PC-9 (cell line): ENCODE measurements around the gene MRC2. TPM values are rescaled to one million over a fixed set of nuclear protein-coding genes. Genes with fewer than 3 reads are reported as not detected.

Experiments used
- BruUV-seq: library from RNA; stranded (reverse); fragments of 400-500 nt; replicated peaks from 2 replicates; lab custom pipeline; 2021; lab: Mats Ljungman, UMichigan
- CTCF ChIA-PET: fragments of 300-600 bp; sonication (Branson Sonifier 250); formaldehyde crosslinking; loops from one replicate; lab custom pipeline; 2022; ENCODE audit warnings: antibody characterized with exemption; lab: Charles Lee
- POLR2A ChIA-PET: fragments of 300-600 bp; sonication (Branson Sonifier 250); formaldehyde crosslinking; loops from one replicate; lab custom pipeline; 2022; ENCODE audit warnings: antibody characterized with exemption; ENCODE audit not compliant: unreplicated experiment; lab: Charles Lee
- DNase-seq, 2 experiments: peaks; one replicate each; pipeline versions ENCODE4 v3.0.0 to v3.0.0-alpha.2; 2015 to 2022; ENCODE audit warnings: mixed read lengths in 1 of 2
- H2AFZ ChIP-seq: fragments of 200-600 bp; sonication (generic); 2 replicates; pipeline ENCODE4 v1.8.1; 2017; ENCODE audit warnings: antibody characterized with exemption
- H3F3A ChIP-seq: fragments of 200-600 bp; sonication (generic); 2 replicates; pipeline ENCODE4 v1.8.1; 2017; ENCODE audit warnings: antibody characterized with exemption, mild to moderate bottlenecking, low read depth; ENCODE audit not compliant: insufficient read depth
- H3K27ac ChIP-seq: fragments of 200-600 bp; sonication (generic); 2 replicates; pipeline ENCODE4 v1.6.1; 2016; ENCODE audit warnings: mixed run types
- H3K27me3 ChIP-seq: fragments of 200-600 bp; sonication (generic); 2 replicates; pipeline ENCODE4 v1.6.1; 2016; ENCODE audit warnings: low read depth, mixed run types; ENCODE audit not compliant: insufficient read depth
- H3K36me3 ChIP-seq: fragments of 200-600 bp; sonication (generic); 2 replicates; pipeline ENCODE4 v1.6.1; 2016; ENCODE audit warnings: low read depth, mixed run types
- H3K4me1 ChIP-seq: fragments of 200-600 bp; sonication (generic); replicated peaks from 2 replicates; pipeline ENCODE4 v1.6.1; 2016; ENCODE audit warnings: mixed run types; ENCODE audit not compliant: insufficient read depth
- H3K4me2 ChIP-seq: fragments of 200-600 bp; sonication (generic); 2 replicates; pipeline ENCODE4 v1.6.1; 2017; ENCODE audit warnings: mixed run types
- H3K4me3 ChIP-seq: fragments of 200-600 bp; sonication (generic); 2 replicates; pipeline ENCODE4 v1.6.1; 2016; ENCODE audit warnings: mixed run types
- H3K79me2 ChIP-seq: fragments of 200-600 bp; sonication (generic); 2 replicates; pipeline ENCODE4 v1.6.1; 2017; ENCODE audit warnings: low read depth, mixed run types
- H3K9me2 ChIP-seq: fragments of 200-600 bp; sonication (generic); 2 replicates; pipeline ENCODE4 v1.8.1; 2017; ENCODE audit warnings: mild to moderate bottlenecking; ENCODE audit not compliant: insufficient read depth
- H3K9me3 ChIP-seq: fragments of 200-600 bp; sonication (generic); 2 replicates; pipeline ENCODE4 v1.8.1; 2016; ENCODE audit warnings: low read depth; ENCODE audit not compliant: insufficient read depth
- H4K20me1 ChIP-seq: fragments of 200-600 bp; sonication (generic); 2 replicates; pipeline ENCODE4 v1.8.1; 2017; ENCODE audit not compliant: insufficient read depth
- EZH2 ChIP-seq: fragments of 200-600 bp; sonication (generic); IDR thresholded peaks from 2 replicates; pipeline ENCODE4 v1.8.0; 2017; ENCODE audit warnings: antibody characterized with exemption, low read depth
- intact Hi-C: fragments of 100-400 bp; cut with micrococcal nuclease; formaldehyde crosslinking; loops from one replicate; pipeline ENCODE4 v1.10.0; 2022; ENCODE audit not compliant: unreplicated experiment
- total RNA-seq: library from RNA; stranded (reverse); gene quantifications from 2 replicates; pipeline ENCODE4 v1.2.3, GENCODE V29; 2021
- TF ChIP-seq, protein P1 (sequence below): fragments of 200-600 bp; sonication (generic); conservative IDR thresholded peaks from 2 replicates; pipeline ENCODE4 v1.6.1; 2017; ENCODE audit warnings: mixed run types, antibody characterized with exemption, mild to moderate bottlenecking, moderate library complexity

Gene MRC2
- total RNA-seq, 1 experiment from 2014 or later = 1.0 TPM

DNA sequence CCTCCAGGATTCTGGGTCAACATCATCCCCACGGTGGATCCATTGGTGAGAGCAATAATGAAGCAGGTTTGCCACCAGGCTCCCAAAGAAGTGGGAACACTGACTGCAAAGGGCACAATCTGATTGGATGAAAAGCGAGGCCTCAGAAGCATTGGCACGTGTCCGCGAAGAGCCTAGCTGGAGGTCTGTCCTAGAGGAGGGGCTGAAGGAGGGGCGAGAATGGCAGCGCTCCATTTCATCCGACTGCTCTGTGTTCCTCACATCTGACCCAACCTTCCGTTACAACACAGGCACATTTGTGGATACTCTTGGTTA lies 79.9 kb downstream of the MRC2 start:
- Histone ChIP-seq H3K27me3 (no peaks in the 10 kb centered on the region), H3K4me2 (peak overlapping the region; percentile 96; the same call in 1 of the 2 replicates), H3K4me1 (peaks cover 21% of the 10 kb centered on the region), H3K9me2 (no peaks in the 10 kb centered on the region), H3K36me3 (peaks cover 15% of the 10 kb centered on the region; the same call in 1 of the 2 replicates), H3K79me2 (peaks cover 35% of the 10 kb centered on the region), H3K4me3 (no peak overlapping the region), H3F3A (peaks cover 24% of the 10 kb centered on the region), H3K9me3 (peaks cover 14% of the 10 kb centered on the region), H2AFZ (no peak overlapping the region), H4K20me1 (no peaks in the 10 kb centered on the region), H3K27ac (no peak overlapping the region)
- ChIA-PET CTCF (no interaction called here), POLR2A (no interaction called here)
- no TSS peak for BruUV-seq
- intact Hi-C loops = loop anchor here (10.0 kb wide), 1 partner anchor 187 kb away; no protein-coding TSS in a partner anchor
- no peak for DNase-seq
- TF ChIP-seq, protein P1, sequence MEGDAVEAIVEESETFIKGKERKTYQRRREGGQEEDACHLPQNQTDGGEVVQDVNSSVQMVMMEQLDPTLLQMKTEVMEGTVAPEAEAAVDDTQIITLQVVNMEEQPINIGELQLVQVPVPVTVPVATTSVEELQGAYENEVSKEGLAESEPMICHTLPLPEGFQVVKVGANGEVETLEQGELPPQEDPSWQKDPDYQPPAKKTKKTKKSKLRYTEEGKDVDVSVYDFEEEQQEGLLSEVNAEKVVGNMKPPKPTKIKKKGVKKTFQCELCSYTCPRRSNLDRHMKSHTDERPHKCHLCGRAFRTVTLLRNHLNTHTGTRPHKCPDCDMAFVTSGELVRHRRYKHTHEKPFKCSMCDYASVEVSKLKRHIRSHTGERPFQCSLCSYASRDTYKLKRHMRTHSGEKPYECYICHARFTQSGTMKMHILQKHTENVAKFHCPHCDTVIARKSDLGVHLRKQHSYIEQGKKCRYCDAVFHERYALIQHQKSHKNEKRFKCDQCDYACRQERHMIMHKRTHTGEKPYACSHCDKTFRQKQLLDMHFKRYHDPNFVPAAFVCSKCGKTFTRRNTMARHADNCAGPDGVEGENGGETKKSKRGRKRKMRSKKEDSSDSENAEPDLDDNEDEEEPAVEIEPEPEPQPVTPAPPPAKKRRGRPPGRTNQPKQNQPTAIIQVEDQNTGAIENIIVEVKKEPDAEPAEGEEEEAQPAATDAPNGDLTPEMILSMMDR = no peak
- TF ChIP-seq EZH2 = no peak

- ChIA-PET POLR2A (no interaction called here), CTCF (no interaction called here)
- TF ChIP-seq, protein P1 = no peak
- TF ChIP-seq EZH2 = no peak
- no peaks in the 10 kb centered on the region for H4K20me1 ChIP-seq
- DNase-seq = no peak
- H3K79me2 ChIP-seq = peaks cover 35% of the 10 kb centered on the region
- no TSS peak for BruUV-seq
- peaks cover 14% of the 10 kb centered on the region for H3K9me3 ChIP-seq
- H3K36me3 ChIP-seq = peaks cover 15% of the 10 kb centered on the region; the same call in 1 of the 2 replicates
- peaks cover 24% of the 10 kb centered on the region for H3F3A ChIP-seq
- H2AFZ ChIP-seq = no peak overlapping the region
- intact Hi-C loops = loop anchor here (10.0 kb wide), 1 partner anchor 186 kb away; no protein-coding TSS in a partner anchor
- peaks cover 9% of the 10 kb centered on the region for H3K4me1 ChIP-seq
- no peaks in the 10 kb centered on the region for H3K9me2 ChIP-seq
- no peak overlapping the region for H3K4me3 ChIP-seq
- H3K27me3 ChIP-seq = no peaks in the 10 kb centered on the region
- no peak overlapping the region for H3K27ac ChIP-seq
- H3K4me2 ChIP-seq = no peak overlapping the region
Observed at GRCh38 chr17:62708587-62708986, 81.1 kb downstream of the MRC2 start.

DNA sequence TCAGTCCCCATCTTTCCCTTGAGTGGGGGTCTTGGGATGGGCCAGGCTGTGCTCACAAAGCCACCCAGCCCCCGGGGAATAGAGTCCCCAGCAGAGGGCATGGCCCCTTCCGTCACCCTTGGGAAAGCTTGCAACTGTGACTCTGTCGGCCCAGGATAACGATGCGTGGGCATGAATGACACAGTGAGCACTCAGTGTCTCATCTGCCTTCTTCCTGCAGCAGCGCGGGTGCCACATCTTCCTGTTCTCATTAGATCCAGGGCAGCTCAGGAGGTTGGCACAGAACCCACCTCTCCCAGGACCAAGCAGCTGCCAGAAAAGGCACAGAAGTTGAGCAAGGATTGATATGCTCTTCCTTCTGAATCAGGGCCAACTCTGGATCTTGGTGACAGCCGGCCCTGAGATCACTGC lies 84.7 kb downstream of the MRC2 start:
- Histone ChIP-seq H3F3A (peaks cover 11% of the 10 kb centered on the region; the same call in 1 of the 2 replicates), H3K79me2 (peaks cover 7% of the 10 kb centered on the region; the same call in 1 of the 2 replicates), H4K20me1 (no peaks in the 10 kb centered on the region), H3K27ac (no peak overlapping the region), H2AFZ (no peak overlapping the region), H3K4me3 (no peak overlapping the region), H3K4me2 (no peak overlapping the region), H3K9me3 (peaks cover 14% of the 10 kb centered on the region), H3K36me3 (peaks cover 15% of the 10 kb centered on the region; the same call in 1 of the 2 replicates), H3K27me3 (no peaks in the 10 kb centered on the region), H3K4me1 (no peaks in the 10 kb centered on the region), H3K9me2 (no peaks in the 10 kb centered on the region)
- intact Hi-C loops = no loop called here
- CTCF ChIA-PET = no interaction called here
- BruUV-seq = no TSS peak
- POLR2A ChIA-PET = no interaction called here
- DNase-seq = no peak
- TF ChIP-seq EZH2 = no peak
- TF ChIP-seq, protein P1 = no peak
